GM10847 (cell line): Measurements from ENCODE around the gene HES7.

Source experiments
- POLR2A ChIP-seq: IDR thresholded peaks from 2 replicates; pipeline ENCODE4 v1.6.1; 2011; ENCODE audit not compliant: insufficient read length; ENCODE audit errors: extremely low read depth

The HES7 gene

GRCh38 chr17:8147805-8148404 is 24.0 kb upstream of the HES7 start:
- TF ChIP-seq POLR2A: no peak

- TF ChIP-seq POLR2A: no peak
These were observed 23.4 kb upstream of the HES7 start for GRCh38 chr17:8147141-8147804.

DNA sequence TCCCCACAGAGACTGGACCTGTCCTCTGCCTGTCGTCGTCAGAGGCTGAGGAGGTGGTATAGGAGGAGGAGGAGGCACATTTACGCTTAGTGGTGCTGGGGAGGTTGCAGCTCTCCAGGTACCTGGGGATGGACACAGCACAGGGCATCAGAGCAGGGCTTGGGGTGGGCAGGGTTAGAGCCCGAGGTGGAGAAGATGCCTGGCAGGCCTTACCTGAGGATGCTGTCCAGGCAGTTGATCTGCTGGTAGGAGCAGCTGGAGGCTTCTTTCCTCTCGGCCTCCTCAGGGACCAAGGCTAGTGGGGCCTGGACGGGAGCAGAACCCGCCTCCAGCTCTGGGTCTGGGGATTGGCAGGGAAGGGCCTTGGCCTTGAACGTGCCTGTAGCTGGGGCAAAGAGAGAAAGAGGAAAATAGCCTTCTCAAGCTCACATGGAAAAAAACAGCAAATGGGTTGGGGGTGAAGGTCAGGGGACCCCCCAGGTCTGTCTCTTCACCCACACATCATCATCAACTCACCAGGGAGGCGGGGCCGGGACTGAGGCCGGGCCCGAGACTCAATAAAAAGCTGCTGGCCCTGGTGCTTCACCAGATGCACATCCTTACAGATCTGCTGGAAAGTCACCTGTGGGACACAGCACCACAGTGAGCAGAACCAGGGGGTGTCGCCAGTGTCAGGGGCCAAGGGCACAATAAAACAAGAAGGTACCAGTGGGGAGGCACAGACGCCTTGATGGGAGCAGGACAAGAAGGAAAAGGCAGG is 22.7 kb upstream of the HES7 start:
- TF ChIP-seq POLR2A: no peak

DNA sequence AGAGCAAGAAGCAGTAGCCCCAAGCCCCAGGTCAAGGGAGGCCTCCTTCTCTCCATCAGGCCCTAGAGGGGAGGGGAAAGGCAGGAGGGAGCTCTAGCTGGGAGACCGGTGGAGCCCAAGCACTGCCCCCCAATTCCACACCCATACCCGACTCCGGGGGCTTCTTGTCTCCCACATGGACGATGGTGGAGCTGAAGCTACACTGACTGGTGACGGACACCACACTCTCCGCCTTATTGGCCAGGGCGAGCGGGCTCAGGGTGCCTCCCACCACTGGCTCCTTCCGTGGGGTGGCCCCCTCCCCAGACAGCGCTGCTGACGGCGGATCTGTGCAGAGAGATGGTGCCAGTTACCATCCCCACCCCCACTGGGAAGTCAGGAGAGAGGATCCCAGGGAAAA is 21.9 kb upstream of the HES7 start:
- TF ChIP-seq POLR2A: no peak

DNA sequence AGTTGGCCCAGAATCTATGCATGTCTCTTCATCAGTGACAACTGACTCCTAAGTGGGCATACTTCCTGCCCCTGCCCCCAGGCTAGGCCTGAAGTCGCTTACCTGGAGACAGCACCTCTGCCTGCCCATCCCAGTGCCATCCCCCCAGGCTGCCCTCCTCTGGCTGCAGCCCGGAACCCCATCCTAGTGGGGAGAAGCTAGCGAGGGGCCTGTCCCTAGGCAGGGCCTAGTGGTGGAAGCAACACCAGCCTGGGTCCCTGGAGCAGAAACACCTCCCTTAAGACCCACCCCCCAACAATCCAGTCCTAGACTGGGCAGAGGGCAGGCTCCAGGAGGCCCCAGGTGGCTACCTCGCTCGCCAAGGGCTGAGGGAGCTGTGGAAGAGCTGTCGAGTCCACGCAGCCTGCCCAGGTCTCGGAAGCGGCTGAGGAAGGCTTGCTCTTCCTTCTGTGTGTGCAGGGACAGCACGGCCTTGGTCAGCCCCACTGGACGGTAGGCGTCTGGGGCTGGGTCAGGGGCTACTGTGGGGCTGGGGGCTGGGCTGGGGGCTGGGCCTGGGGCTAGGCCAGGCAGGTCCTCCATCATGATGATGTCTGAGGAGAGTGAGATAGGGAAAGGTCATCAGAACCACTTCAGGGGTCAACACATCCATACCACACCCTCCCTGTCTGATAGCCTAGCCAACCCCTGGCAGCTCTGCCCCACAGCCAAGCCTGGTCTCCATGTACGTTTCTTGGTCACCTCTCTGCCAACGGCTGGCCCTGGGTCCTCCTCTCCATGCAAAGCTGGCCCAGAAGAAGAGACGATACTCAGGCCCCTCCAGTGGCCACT is 20.7 kb upstream of the HES7 start:
- no peak for TF ChIP-seq POLR2A

DNA sequence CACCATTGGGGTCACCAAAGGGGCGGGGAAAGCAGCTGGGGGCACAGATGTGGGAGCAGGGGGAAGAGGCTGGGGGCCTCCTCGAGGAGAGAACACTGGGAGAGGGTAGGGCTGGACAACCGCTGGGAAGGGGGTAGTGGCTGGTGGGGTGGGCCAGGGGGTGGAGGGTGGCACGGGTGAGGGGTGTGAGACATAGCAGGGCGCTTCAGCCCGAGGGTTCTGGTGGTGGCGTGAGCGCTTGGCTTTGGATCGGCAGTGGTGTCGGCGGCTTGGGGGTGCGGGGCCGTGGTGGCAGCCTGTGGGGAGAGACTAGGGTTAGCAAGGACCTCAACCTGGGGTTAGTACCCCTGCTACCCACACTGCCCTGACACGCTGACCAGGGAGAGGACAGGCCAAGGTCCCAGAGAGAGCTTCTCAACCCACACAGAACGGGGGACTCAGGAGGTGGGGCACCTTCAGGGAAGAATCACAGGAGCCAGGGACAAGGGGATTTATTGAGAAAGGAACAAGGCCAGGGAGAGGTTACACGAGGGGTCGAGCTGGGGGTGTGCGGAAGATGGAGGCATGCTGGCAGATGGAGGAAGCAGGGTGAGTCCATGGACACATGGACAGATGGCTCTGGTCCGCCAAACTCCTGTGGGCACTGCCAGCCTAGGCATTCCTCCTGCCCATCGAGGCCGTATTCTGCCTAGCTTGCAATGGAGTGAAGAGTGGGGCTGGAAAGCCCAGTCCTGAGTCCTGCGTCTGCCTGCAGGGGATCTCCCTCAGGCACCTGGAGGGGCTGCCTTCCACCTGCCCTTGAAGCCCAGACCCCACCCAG is 19.9 kb upstream of the HES7 start:
- no peak for TF ChIP-seq POLR2A

DNA sequence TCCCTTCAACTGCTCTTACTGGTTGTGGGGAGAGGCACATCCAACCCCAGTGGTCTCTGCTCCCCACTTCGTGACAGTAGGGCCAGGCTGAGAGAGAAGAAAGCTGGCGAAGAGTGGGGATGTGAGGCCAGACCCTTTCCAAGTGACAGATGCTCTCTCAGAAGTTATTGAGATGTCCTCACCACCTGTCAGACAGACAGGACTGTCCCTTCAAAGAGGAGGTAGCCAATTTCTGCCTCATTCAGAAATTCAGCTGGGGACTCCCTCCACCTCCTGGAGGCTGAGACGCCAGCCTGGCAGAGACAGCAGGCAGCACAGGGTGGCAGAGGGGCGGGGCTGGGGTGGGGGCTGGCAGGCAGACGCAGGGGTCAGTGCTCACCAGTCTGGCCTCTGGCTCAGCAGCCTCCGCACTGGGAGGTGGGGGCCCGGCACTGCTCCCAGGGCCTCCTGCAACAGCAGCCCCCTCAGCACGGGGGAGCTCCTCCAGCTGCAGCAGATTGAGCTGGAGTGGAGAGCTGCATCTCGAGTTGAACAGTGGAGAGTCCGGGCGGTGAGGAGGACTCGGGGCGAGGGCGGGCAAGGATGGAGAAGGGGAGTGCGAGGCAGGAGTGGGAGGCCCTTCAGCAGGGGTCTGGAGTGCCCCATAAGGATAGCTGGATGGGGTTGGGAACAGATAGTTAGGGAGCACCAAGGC is 19.1 kb upstream of the HES7 start:
- no peak for TF ChIP-seq POLR2A

DNA sequence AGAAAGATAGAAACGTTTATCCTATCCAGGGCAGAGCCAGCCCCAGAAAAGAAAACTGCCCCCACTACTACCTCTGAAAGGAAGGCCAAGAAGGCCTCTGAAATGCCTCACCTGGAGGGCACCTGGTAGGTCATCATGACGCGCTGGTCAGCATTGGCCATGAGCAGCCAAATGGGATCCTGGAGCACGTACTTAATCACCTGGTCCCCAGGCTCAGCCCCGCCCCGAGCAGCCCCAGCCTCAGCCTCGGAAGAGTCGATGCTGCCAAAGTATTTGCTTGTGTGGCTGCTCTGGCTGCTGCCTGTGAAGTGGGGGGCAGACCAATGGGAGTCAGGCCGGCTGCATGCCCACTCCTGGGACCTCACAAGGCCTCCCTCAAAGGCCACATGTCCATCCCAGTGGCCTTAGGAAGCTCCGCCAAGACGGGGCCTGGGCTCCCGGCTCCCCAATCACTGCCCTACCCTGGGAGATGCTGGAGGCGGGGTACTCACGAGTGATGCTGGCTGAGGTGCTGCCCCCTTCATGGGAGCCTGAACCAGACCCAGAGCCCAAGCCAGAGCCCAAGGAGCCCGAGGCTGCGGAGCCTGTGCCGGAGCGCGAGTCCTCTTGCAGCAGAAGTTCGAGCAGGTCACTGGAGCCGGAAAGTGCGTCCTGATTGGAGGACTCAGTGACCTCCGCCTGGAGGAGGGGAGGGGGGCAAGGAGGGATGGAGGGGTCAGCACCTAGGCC is 18.4 kb upstream of the HES7 start:
- no peak for TF ChIP-seq POLR2A

DNA sequence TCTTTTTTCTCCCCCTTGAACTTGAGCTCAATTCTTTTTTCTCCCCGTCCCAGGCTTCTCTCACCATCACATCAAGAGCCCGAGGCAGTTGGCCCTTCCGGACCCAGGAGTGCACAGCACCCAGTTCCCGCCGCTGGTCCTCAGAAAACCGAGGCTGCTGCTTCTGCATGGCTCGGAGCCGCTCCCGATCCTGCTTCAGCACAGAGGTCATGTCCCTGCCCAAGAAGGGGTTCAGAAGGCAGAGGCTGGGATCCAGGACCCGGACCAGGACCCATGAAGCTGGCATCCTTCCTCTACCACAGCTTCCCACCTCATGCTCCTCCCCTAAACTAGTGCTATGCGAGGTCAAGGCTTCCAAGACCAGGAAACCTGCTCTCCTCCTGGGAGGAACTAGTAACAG is 17.8 kb upstream of the HES7 start:
- TF ChIP-seq POLR2A: no peak

DNA sequence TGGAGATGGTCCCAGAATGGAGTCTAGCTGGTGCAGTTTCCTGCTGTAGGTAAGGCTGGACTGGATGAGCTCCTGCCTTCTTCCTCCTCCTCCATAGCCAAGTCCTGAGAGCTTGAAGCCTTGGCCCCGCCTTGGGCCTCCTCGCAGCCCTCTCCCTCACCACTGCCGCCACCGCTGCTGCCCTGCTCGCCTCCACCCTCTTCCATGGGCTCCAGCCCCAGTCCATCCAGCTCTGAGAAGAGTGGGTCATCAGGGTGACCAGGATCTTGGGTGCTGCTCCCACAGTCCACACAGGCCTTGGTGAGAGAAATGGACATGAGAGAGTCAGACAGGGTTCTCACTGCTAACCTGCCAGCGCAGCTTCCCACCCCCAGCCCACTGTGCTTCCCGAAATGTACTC is 17.1 kb upstream of the HES7 start:
- no peak for TF ChIP-seq POLR2A

GRCh38 chr17:8140065-8141029 is 16.4 kb upstream of the HES7 start:
- TF ChIP-seq POLR2A: no peak

DNA sequence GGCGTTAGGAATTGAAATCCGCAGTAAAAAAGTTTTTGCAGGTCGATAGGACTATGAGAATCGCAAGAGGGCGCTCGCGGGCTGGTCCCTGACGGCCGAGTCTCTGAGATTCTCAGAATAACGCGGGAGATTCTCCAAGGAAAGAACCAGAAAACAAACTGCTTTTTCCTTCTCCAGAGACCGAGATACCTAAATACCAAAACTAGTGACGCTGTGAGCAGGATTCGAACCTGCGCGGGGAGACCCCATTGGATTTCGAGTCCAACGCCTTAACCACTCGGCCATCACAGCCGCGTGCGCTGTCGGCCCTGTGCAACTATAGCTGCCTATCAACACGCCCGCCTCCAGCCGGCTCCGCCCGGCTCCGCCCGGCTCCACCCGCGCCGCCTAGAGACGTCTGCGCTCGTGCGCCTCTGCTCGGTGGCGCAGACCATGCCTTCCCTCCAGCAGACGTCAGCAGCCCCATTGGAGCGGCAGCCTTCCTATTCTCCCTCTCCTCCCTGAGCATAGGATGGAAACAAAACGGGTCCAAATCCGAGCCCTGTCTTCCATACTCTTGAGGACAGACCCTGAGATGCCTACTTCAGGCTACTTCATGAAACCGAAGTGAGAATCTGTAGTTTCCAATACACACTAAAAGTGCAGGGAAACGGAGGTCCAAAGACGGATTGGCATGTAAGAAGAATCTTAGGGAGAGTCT is 14.9 kb upstream of the HES7 start:
- peak; percentile 49 for TF ChIP-seq POLR2A
